Prostate gland (tissue), 2 donors: ENCODE measurements around the gene GDPD4. TPM values are rescaled to one million over a fixed set of nuclear protein-coding genes. Genes with fewer than 3 reads are reported as not detected.

Experiments
- DNase-seq: peaks from one replicate; pipeline ENCODE4 v3.0.0-alpha.2; 2019; ENCODE audit warnings: low spot score
- H3K27ac ChIP-seq, 2 donors: fragments of 200-600 bp; sonication (generic); 2 replicates each; pipeline ENCODE4 v1.5.1; 2017 to 2019
- H3K27me3 ChIP-seq: fragments of 200-600 bp; sonication (generic); replicated peaks from 2 replicates; pipeline ENCODE4 v1.5.1; 2019; ENCODE audit not compliant: insufficient read depth
- H3K36me3 ChIP-seq, 2 donors: fragments of 200-600 bp; sonication (generic); 1 replicate in 1 of 2; 2 replicates in 1 of 2; pipeline versions ENCODE4 v1.5.1 to v1.8.1; 2017 to 2019
- H3K4me1 ChIP-seq: fragments of 200-600 bp; sonication (generic); replicated peaks from 2 replicates; pipeline ENCODE4 v1.5.1; 2019
- H3K4me3 ChIP-seq, 2 donors: fragments of 200-600 bp; sonication (generic); 2 replicates each; pipeline ENCODE4 v1.5.1; 2017 to 2019
- H3K9me3 ChIP-seq: fragments of 200-600 bp; sonication (generic); 2 replicates; pipeline ENCODE4 v1.5.1; 2017
- CTCF ChIP-seq, 4 experiments: fragments of 200-600 bp in 2 of 4; fragments of 450-650 bp in 2 of 4; sonication (generic) in 2 of 4; IDR thresholded peaks; 1 replicate in 3 of 4; 2 replicates in 1 of 4; pipeline ENCODE4 v1.5.1; 2016 to 2019; ENCODE audit warnings: antibody characterized with exemption in 4 of 4, mild to moderate bottlenecking in 2 of 4, moderate library complexity in 2 of 4
- POLR2A ChIP-seq: fragments of 450-650 bp; IDR thresholded peaks from one replicate; pipeline ENCODE4 v1.6.1; 2016; ENCODE audit warnings: antibody characterized with exemption, mild to moderate bottlenecking
- POLR2AphosphoS5 ChIP-seq: sonication (generic); formaldehyde crosslinking; IDR thresholded peaks from one replicate; pipeline ENCODE4 v1.6.1; 2017; ENCODE audit warnings: antibody characterized with exemption
- WGBS: methylation state at CpG from one replicate; pipeline ENCODE4 v1.1.5; 2018; 5-methylcytosine and 5-hydroxymethylcytosine counted together
- intact Hi-C: fragments of 100-400 bp; cut with DNase I; formaldehyde crosslinking; loops from one replicate; pipeline ENCODE4 v1.14.2; 2022
- total RNA-seq, 2 donors: library from RNA; depleted of rRNA; stranded (reverse); fragments of >200 nt; gene quantifications; one replicate each; pipeline ENCODE4 v1.1.0, GENCODE V29; 2016

The GDPD4 gene
- total RNA-seq, 2 donors from 2014 or later, result 7.4 TPM; not detected in 1

DNA sequence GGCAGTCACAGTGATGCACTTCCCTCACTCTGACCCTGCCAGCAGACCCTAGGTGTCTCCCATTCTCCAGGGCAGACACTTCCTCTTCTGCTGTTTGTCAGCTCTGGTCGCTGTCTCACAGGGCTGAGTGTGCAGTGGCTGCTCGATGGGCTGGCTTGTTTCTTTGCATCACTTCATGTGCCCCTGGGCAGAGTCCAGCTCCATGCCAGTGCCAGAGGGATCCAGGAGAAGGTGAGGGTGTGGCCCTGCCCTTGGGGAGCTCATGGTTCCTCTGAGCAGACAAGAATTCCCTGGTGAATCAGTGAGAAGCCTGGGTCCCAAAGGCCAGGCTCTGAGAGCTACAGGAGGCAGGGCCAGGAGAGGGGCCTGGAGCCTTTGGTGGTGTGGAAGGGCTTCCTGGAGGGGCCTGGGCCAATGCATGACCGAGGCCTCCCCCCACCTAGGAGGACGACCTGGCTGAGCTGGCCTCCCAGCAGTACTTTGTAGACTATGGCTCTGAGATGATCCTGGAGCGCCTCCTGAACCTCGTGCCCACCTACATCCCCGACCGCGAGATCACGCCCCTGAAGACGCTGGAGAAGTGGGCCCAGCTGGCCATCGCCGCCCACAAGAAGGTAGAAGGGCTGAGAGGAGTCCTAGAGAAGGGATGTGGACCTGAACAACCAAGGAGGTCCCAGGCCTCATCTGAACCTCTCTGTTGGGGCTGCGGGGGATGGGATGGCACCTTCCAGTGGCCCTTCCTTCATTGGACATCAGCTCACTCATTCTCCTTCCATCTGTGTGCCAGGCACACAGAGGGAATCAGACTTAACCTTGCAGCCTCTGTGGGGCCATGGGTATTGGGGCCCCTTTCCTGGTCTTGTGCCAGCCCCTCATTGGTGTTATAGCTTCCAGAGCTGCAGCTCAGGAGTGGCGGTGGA lies 107.3 kb downstream of the GDPD4 start:
- H3K27me3 ChIP-seq, result no peaks in the 10 kb centered on the region
- H3K4me1 ChIP-seq, result no peaks in the 10 kb centered on the region
- no peak overlapping the region for H3K27ac ChIP-seq
- intact Hi-C loops, result loop anchor here (5.0 kb wide), 1 partner anchor 358 kb away; no protein-coding TSS in a partner anchor
- H3K36me3 ChIP-seq, result no peaks in the 10 kb centered on the region
- no peak for TF ChIP-seq POLR2AphosphoS5
- TF ChIP-seq CTCF (IDR thresholded peaks at IDR 0.05), result no peak
- TF ChIP-seq POLR2A, result no peak
- 97% methylated on average over 15 of the region's 15 CpGs for WGBS
- H3K4me3 ChIP-seq, result no peak overlapping the region
- DNase-seq, result no peak
- no peaks in the 10 kb centered on the region for H3K9me3 ChIP-seq

DNA sequence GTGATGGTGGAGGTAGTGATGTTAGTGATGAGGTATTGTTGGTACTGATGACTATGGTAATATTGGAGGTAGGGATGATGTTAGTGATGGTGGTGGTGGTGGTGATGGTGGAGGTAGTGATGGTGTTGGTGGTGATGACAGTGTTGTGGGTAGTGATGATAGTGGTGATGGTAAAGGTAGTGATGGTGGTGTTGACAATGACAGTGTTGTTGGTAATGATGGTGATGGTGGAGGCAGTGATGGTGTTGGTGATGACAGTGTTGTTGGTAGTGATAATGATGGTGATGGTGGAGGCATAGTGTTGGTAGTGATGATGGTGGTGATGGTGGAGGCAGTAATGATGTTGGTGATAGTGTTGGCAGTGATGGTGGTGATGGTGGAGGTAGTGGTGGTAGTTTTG lies 108.3 kb downstream of the GDPD4 start:
- no peak for TF ChIP-seq CTCF (IDR thresholded peaks at IDR 0.05)
- TF ChIP-seq POLR2A, result no peak
- TF ChIP-seq POLR2AphosphoS5, result no peak
- H3K4me3 ChIP-seq, result no peak overlapping the region
- H3K36me3 ChIP-seq, result no peaks in the 10 kb centered on the region
- no peaks in the 10 kb centered on the region for H3K9me3 ChIP-seq
- H3K27me3 ChIP-seq, result no peaks in the 10 kb centered on the region
- no peak for DNase-seq
- H3K27ac ChIP-seq, result no peak overlapping the region
- intact Hi-C loops, result loop anchor here (5.0 kb wide), 1 partner anchor 359 kb away; no protein-coding TSS in a partner anchor
- no peaks in the 10 kb centered on the region for H3K4me1 ChIP-seq

DNA sequence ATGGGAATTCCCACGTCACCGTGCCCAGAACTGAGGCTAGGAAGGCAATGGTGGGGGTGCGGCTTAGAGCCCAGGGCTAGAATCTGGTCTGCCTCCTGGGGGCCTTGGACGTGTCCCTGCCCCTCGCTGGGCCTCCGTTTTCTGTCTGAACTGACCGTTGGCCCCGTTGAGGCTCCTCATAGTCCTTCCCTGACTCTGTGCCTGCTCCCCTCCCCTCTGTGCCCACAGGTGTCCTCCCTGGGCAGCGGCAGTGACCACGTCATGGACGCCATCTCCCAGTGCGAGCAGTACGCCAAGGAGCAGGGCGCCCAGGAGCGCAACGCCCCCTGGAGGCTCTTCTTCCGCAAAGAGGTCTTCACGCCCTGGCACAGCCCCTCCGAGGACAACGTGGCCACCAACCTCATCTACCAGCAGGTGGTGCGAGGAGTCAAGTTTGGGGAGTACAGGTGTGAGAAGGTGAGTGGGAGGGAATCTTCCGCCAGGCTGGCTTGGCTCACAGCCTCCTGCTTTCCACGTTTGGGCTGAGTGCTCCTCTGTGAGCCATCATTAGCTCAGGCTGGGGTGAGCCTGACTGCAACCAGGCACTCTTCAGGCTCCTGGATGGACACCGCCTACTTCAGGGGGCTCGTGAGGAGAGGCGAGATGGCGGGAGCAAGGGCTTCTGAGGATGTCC lies 109.5 kb downstream of the GDPD4 start:
- no peaks in the 10 kb centered on the region for H3K4me1 ChIP-seq
- H3K27me3 ChIP-seq, result no peaks in the 10 kb centered on the region
- DNase-seq, result peak; percentile 81
- H3K27ac ChIP-seq, result peak overlapping the region; percentile 24 to 75
- peak overlapping the region; percentile 24 to 30 for H3K4me3 ChIP-seq
- H3K36me3 ChIP-seq, result no peaks in the 10 kb centered on the region
- H3K9me3 ChIP-seq, result no peaks in the 10 kb centered on the region
- intact Hi-C loops, result loop anchor here (5.0 kb wide), 1 partner anchor 360 kb away; no protein-coding TSS in a partner anchor
- TF ChIP-seq POLR2AphosphoS5, result peak; percentile 44
- TF ChIP-seq POLR2A, result no peak
- TF ChIP-seq CTCF (IDR thresholded peaks at IDR 0.05), result peak; percentile 72 to 94 (median 84)
- 55% methylated on average over 27 of the region's 27 CpGs for WGBS

DNA sequence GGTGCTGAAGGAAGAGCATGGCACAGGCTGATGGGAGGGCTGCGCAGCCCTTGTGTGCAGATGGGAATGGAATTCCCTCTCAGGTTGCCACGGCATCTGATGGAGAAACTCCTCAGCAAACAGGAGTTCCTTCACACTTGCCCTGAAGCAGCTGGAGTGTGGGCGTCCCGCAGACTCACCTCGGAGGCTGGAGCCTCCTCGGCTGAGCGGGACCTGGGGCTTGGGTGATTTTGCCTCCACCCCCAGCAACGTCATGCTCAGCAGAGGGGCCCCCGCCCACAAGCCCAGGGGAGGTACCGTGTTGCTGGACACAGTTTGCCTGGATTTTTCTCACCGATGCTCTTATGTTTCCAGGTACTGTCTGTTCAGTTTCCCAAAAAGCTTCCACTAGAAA lies 110.1 kb downstream of the GDPD4 start:
- no peaks in the 10 kb centered on the region for H3K4me1 ChIP-seq
- H3K27ac ChIP-seq, result peak overlapping the region; percentile 24 to 75
- 81% methylated on average over 9 of the region's 11 CpGs for WGBS
- H3K9me3 ChIP-seq, result no peaks in the 10 kb centered on the region
- no peaks in the 10 kb centered on the region for H3K36me3 ChIP-seq
- intact Hi-C loops, result loop anchor here (5.0 kb wide), 1 partner anchor 361 kb away; no protein-coding TSS in a partner anchor
- DNase-seq, result no peak
- no peaks in the 10 kb centered on the region for H3K27me3 ChIP-seq
- no peak for TF ChIP-seq CTCF (IDR thresholded peaks at IDR 0.05)
- TF ChIP-seq POLR2AphosphoS5, result no peak
- TF ChIP-seq POLR2A, result no peak
- H3K4me3 ChIP-seq, result peak overlapping the region; percentile 24 to 30
